Right ventricle myocardium superior (tissue), 1 donor: ENCODE measurements around the gene ADAMTS17. TPM values are rescaled to one million over a fixed set of nuclear protein-coding genes. Genes with fewer than 3 reads are reported as not detected.
"Not testable (repeated sequence)": the region's sequence is repeated elsewhere in the genome, so short reads cannot be mapped to it uniquely, and the experiment has no call there.

Experiments
- ATAC-seq: fragments of 200-7000 bp; cut with Tn5 transposase; one replicate; pipeline ENCODE4 v1.9.1; 2020; ENCODE audit warnings: mild to moderate bottlenecking; ENCODE audit not compliant: poor library complexity
- DNase-seq: peaks from one replicate; pipeline ENCODE4 v3.0.0-alpha.2; 2020
- intact Hi-C: fragments of 100-400 bp; cut with DNase I; formaldehyde crosslinking; loops from one replicate; pipeline ENCODE4 v1.11.2; 2022
- total RNA-seq: library from RNA; stranded (reverse); fragmentation: NEBNext Ultra II Directional; extraction: Animal tissue kit (Norgen Biotek cat#: 25700); gene quantifications from one replicate; pipeline ENCODE4 v1.2.1, GENCODE V29; 2021
- donor health status: DM: no; HTN: yes; CAD: no; lungs with severe emphysema.

The ADAMTS17 gene
- total RNA-seq, 1 donor from 2014 or later: 1.7 TPM

- DNase-seq (no peak), ATAC-seq (no peak)
- intact Hi-C loops: no loop called here
These were observed 244.2 kb downstream of the ADAMTS17 start for GRCh38 chr15:100097342-100098127.

DNA sequence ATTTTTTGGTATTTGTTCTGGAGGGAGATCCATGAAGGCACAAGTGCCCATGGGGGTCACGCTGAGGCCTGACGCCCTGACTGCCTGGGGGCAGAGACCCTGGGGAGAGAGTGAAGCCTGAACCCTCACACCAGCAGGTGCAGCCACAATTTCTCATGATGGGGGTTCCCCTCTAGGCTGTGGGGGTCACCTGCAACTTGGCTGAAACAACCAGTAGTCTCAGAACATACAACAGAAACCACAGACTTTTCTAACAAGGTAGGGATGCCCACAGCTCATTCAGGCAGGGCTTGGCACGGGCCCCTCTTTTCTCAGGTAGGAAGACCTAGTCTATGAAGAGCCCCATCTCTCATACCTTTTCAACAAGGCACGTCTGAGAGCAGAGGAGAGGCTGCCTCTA is 245.1 kb downstream of the ADAMTS17 start:
- ATAC-seq (no peak), DNase-seq (no peak)
- intact Hi-C loops: no loop called here

DNA sequence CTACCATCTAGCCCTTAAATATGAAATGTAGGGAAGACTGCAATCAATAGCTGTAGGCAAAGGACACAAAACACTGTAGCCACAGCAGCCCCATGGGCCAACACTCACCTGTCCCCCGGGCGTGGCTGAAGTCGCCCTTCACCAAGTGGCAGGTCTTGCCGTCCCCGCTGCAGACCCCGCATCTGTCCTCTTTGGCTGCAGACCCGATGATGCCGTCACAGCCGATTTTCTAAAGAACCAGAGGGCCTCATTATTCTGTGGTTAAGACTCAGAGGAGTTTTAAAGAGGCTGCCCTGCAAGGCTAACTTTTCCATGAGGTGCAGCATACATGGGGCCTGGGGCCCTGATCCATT is 245.6 kb downstream of the ADAMTS17 start:
- DNase-seq (no peak), ATAC-seq (no peak)
- intact Hi-C loops: no loop called here

DNA sequence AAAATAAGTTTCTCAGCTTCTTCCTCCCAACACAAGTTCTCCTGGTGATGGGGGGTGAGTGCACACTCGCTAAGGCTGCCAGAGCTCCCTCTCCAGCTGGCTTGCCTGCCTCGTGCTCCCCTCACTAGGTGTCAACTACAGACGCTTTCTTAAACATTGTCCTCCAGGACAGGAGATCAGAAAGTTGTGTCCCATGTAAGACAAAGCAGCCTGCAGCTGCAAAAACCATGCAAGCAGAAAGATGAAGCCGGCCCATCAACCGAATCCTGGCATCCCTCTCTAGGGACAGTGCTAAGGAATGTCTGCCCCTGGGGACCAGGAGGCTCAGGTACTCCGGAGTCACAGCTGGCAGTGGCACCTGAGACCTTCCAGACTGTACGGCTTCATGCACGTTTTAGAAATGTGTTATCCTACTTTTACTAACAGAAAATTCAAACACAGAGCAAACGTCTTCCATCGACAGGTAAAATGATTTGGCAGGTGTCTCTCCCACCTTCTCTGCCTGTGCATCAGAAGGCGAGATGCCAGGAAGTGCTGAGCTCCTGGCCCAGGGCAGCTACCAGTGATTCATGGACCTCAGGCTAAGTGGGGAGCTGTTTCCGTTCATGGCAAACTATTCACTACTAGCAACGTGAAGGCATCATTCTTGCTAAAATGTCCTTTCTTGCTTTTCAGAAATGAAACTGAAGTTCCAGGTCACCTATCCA is 246.1 kb downstream of the ADAMTS17 start:
- no peak for DNase-seq
- ATAC-seq: no peak
- intact Hi-C loops: no loop called here

DNA sequence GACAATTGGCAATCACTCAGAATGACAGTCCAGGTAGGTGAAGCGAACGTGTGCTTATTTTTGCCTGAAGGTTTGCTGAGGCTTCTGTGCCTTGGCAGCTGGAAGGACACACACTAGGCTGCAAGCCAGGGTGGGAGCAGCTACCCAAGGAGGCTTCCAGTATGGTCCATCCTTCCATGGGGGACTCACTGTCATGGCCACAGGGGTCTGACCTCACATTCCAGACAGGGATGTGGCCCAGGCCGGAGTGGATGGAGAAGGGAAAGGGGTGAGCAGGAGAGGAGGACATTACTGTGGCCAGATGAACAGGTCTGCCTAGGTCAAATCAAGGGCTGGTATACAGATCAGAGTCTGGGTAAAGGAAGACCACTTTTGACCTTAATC is 247.7 kb downstream of the ADAMTS17 start:
- DNase-seq (no peak), ATAC-seq (no peak)
- intact Hi-C loops: no loop called here

DNA sequence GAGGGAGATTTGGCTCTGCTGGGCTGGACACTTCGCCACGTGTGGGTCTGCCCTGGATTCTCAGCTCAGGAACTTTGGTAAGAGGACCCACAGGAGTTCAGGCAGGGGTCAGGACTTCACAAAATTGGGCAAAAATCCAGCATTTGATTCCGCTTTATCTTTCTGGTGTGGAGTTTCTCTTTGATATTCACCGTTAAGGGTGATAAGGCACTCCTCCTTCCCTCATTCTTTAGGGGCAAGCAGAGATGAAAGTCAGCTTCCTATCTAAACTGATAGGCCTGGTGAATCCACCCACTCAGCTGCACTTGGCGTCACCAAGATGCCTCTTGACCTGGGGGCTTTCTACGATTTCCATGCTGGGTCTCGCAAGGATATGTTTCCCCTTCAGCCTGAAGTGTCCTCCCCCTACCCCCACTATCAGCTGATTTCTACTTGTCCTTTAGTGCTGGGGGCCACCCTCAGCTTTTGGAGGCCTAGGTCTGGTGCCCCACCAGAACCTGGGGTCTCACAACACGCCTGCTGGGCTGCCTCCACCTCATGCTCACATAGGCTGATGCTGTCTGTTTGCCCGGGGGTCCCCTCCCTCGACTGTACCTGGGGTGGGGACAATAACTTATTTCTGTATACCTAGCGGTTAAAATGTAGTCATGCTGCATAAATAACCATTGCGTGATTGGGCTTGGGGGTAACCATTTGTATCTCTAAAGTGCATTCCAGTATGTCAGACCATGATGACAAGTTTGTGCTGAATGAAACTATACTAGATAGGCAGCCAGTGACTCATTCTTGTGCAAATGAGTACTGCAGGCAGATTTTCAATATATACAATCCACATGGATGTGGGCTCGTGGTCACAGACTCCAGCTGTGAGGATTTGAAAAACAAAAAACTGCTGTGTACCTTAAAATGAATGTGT is 248.3 kb downstream of the ADAMTS17 start:
- ATAC-seq (no peak), DNase-seq (no peak)
- intact Hi-C loops: no loop called here

- ATAC-seq: no peak
- intact Hi-C loops: no loop called here
- no peak for DNase-seq
These were observed 249.7 kb downstream of the ADAMTS17 start for GRCh38 chr15:100092034-100092433.

- intact Hi-C loops: no loop called here
- no peak for DNase-seq
These were observed 251.4 kb downstream of the ADAMTS17 start for GRCh38 chr15:100090411-100090810.

DNA sequence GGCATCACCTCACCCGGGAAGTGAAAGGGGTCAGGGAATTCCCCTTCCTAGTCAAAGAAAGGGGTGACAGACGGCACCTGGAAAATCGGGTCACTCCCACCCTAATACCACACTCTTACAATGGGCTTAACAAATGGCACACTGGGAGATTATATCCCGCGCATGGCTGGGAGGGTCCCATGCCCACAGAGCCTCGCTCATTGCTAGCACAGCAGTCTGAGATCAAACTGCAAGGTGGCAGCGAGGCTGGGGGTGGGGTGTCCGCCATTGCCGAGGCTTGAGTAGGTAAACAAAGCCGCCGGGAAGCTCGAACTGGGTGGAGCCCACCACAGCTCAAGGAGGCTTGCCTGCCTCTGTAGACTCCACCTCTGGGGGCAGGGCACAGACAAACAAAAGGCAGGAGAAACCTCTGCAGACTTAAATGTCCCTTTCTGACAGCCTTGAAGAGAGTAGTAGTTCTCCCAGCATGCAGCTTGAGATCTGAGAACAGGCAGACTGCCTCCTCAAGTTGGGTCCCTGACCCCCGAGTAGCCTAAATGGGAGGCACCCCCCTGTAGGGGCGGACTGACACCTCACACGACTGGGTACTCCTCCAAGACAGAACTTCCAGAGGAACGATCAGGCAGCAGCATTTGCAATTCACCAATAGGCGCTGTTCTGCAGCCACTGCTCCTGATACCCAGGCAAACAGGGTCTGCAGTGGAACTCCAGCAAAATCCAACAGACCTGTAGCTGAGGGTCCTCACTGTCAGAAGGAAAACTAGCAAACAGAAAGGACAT is 257.5 kb downstream of the ADAMTS17 start:
- intact Hi-C loops, DNase-seq, ATAC-seq: not testable (repeated sequence)

More at GRCh38 chr15:100090411-100090810, 251.4 kb downstream of the ADAMTS17 start:
- no peak for ATAC-seq

DNA sequence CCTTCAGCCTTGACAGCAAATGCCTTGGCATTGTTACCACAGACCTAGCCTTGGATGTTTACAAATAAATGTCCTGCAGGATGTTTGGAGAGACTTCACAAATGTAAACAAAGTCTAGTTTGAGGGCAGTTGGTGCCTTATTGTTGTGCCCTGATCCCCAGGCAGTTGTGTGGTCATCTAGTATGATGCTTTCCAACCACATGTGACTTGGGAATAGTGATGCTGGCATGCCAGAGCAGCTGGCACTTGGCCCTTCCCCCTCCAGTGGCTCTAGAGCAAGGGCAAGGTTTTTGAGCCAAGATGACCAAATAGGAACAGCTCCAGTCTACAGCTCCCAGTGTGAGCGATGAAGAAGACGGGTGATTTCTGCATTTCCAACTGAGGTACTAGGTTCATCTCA is 258.2 kb downstream of the ADAMTS17 start:
- DNase-seq (peak; percentile 60), ATAC-seq (peak; percentile 91)
- intact Hi-C loops: no loop called here

GRCh38 chr15:100082761-100083402 is 258.9 kb downstream of the ADAMTS17 start:
- peak; percentile 97 for ATAC-seq
- peak; percentile 39 for DNase-seq

DNA sequence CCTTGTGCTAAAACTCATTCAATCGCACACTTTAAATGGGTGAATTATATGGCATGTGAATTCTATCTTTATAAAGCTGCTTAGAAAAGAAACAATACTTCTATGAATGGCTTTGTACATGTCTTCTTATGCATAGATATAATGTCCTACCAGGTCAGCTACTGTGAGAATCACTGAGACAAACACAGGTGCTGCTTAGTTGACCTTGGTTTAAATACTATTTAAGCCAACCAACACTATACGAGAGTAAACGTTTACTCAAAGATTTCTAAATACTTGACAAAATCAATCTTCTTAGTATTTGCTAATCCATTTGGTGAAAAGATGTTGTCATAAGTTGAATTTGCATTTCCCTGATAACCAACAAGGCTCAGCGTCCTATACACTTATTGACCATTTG is 260.3 kb downstream of the ADAMTS17 start:
- ATAC-seq (no peak), DNase-seq (no peak)
- intact Hi-C loops: no loop called here

More at GRCh38 chr15:100082761-100083402, 258.9 kb downstream of the ADAMTS17 start:
- intact Hi-C loops: no loop called here

DNA sequence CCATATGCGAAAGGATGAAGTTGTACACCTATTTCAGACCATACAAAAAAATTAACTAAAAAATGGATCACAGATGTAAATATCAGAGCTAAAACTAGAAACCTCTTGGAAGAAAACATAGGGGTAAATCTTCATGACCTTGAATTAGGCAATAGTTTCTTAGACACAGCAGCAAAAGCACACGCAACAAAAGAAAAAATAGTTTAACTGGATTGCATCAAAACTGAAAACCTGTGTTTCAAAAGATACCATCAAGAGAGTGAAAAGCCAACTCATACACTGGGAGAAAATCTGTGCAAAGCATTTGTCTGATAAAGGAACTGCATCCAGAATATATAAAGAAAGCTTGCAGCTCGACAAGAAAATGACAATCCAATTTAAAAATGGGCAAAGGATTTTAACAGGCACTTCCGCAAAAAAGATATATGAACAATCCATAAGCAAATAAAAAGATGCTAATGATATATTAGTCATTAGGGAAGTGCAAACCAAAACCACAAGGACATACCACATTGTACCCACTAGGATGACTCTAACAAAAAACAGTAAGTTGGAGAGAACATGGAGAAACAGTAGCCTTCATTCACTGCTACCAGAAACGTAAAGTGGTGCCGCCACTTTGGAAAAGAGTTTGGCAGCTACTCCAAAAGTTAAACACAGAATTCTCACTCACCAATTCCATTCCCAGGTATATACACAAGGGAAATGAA is 263.1 kb downstream of the ADAMTS17 start:
- intact Hi-C loops: no loop called here
- DNase-seq: no peak
- no peak for ATAC-seq

DNA sequence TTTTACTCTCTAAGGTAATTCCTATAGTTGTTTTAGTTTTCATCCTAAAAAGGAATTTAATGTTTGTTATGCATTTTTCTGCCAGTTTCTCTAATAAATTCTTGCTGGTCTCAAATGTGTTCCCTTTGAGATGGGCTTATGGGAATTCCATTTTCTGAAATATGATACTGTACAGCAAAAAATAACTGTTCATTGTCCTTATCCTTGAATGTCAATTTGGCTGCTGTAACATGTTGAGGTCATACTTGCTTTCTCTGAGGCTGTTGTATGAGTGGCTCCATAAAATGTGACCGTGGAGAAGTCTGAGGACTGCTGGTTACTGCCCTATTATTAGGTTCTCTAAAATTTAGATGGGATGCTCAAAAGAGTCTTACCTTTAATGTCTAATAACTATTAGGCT is 266.5 kb downstream of the ADAMTS17 start:
- ATAC-seq: peak; percentile 43
- intact Hi-C loops: no loop called here
- DNase-seq: no peak

DNA sequence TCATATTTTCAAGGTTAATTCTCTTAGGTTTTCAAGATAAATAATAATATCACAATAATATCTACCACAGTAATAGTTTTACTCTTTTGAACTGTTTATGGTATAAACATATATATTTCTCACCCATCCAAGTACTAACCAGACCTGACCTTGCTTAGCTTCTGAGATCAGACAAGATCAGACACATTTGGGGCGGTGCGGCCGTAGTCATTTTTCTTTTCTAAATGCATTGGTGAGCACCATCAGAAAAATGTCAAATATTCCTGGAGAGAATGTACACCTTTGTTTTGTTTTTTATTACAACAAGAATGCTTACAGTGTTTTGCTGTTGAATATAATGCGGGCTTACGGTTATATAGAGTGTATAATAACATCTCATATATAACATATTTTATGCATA is 267.8 kb downstream of the ADAMTS17 start:
- ATAC-seq (no peak), DNase-seq (no peak)
- intact Hi-C loops: no loop called here

GRCh38 chr15:100066521-100067280 is 275.1 kb downstream of the ADAMTS17 start:
- DNase-seq, intact Hi-C loops, ATAC-seq: not testable (repeated sequence)

GRCh38 chr15:100061944-100062343 is 279.8 kb downstream of the ADAMTS17 start:
- DNase-seq (no peak), ATAC-seq (peak; percentile 74)
- intact Hi-C loops: no loop called here
